ENCODE measurements around the gene FSIP1. TPM values are rescaled to one million over a fixed set of nuclear protein-coding genes. Genes with fewer than 3 reads are reported as not detected.

The FSIP1 gene
- total RNA-seq, 2 donors from 2014 or later = 0.33 TPM; not detected in 1

DNA sequence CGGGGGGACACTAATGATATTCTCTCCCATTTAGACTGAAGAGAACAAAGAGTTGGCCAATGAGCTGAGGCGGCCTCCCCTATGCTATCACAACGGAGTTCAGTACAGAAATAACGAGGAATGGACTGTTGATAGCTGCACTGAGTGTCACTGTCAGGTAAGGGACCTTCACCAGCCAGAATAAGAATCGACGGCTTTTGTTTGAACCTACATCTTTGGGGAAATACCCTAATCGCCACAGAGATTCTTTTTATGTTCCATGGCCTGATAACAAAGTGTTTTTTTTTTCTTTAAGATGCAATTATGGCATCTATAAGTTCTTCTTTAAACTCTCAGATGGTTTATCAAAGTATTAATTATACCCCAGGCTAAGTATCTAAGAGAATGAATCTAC lies 198.4 kb downstream of the FSIP1 start:
- TF ChIP-seq, protein P1, sequence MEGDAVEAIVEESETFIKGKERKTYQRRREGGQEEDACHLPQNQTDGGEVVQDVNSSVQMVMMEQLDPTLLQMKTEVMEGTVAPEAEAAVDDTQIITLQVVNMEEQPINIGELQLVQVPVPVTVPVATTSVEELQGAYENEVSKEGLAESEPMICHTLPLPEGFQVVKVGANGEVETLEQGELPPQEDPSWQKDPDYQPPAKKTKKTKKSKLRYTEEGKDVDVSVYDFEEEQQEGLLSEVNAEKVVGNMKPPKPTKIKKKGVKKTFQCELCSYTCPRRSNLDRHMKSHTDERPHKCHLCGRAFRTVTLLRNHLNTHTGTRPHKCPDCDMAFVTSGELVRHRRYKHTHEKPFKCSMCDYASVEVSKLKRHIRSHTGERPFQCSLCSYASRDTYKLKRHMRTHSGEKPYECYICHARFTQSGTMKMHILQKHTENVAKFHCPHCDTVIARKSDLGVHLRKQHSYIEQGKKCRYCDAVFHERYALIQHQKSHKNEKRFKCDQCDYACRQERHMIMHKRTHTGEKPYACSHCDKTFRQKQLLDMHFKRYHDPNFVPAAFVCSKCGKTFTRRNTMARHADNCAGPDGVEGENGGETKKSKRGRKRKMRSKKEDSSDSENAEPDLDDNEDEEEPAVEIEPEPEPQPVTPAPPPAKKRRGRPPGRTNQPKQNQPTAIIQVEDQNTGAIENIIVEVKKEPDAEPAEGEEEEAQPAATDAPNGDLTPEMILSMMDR (IDR thresholded peaks at IDR 0.05) = no peak
- no peak for TF ChIP-seq POLR2A (IDR thresholded peaks at IDR 0.05)
- Histone ChIP-seq H3K4me3 (no peak overlapping the region), H3K4me1 (peaks cover 39% of the 10 kb centered on the region), H3K9me3 (no peaks in the 10 kb centered on the region), H3K27ac (no peak overlapping the region), H3K27me3 (no peaks in the 10 kb centered on the region), H3K36me3 (replicated peaks in 1 of 2; ENCODE audit: insufficient read depth in 1 of 2, low read depth in 2 of 2) (peaks cover 0 to 20% of the 10 kb centered on the region in 2 donors)
- DNase-seq (no peak), ATAC-seq (no peak)
- intact Hi-C loops (cut with DNase I) = loop anchor here (5.0 to 10.0 kb wide), 2 partner anchors 767 to 869 kb away; no protein-coding TSS in a partner anchor
- 85 to 87% methylated on average over 7 of the region's 7 CpGs for WGBS, 2 donors

DNA sequence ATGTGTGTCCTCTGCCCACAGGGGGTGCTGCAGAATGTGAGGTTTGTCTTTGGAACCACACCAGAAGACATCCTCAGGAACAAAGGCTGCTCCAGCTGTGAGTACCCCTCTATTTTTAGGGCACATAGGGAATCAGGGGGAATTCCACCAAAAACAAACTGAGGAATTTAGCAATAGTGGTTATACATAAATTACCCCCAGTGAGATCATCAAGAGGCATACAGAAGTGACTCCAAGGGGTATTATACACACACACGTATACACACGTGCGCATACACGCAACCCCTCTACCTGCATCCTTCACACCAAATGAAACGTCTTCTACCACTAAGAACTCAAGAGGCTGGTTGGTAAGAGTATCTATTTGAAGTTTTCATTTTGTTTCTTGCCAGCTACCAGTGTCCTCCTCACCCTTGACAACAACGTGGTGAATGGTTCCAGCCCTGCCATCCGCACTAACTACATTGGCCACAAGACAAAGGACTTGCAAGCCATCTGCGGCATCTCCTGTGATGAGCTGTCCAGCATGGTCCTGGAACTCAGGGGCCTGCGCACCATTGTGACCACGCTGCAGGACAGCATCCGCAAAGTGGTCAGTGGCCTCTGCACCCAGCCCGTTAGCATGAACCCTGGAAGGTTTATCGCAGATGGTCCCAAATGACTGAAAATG lies 198.9 kb downstream of the FSIP1 start:
- Histone ChIP-seq H3K9me3 (no peaks in the 10 kb centered on the region), H3K27me3 (no peaks in the 10 kb centered on the region), H3K27ac (no peak overlapping the region), H3K4me3 (no peak overlapping the region), H3K36me3 (replicated peaks in 1 of 2; ENCODE audit: insufficient read depth in 1 of 2, low read depth in 2 of 2) (peaks cover 0 to 14% of the 10 kb centered on the region in 2 donors), H3K4me1 (peaks cover 42% of the 10 kb centered on the region)
- peak in 1 of 3 donors; percentile 17 for TF ChIP-seq POLR2A (IDR thresholded peaks at IDR 0.05)
- TF ChIP-seq, protein P1 (IDR thresholded peaks at IDR 0.05) = no peak
- WGBS, 2 donors = 92 to 93% methylated on average over 13 of the region's 13 CpGs
- intact Hi-C loops (cut with DNase I) = loop anchor here (5.0 to 10.0 kb wide), 2 partner anchors 766 to 869 kb away; no protein-coding TSS in a partner anchor
- ATAC-seq (no peak), DNase-seq (no peak)

DNA sequence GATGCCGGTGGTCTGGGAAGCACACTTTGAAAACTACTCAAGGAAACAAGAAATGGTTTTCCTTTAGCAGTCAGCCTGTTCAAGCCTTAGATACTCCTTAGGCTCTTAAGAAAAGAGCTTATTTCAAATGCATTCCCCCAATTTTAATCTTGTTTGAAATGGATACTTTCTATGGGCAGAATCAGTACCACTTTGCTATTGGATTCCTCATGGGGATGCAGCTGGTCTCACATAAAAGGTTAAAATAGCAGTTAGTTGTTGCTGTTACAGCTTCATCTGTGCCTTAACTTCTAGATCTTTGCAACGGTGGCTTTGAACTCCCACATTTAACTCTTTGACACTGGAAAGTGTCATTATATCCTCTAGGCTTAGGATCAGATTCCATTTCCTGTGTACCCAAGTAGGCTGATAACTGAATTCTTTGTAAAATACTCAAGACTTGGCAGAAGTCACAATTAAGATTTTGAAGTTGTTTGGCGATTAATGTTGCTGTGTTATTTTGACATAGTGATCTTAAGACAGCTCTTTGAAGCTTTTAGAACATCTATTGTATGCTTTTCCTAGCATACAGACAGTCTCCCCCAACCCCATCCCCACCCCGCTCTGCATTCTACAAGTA lies 199.6 kb downstream of the FSIP1 start:
- H3K4me1 ChIP-seq = peaks cover 42% of the 10 kb centered on the region
- H3K9me3 ChIP-seq = no peaks in the 10 kb centered on the region
- no peak overlapping the region for H3K27ac ChIP-seq
- no peak overlapping the region for H3K4me3 ChIP-seq
- intact Hi-C loops (cut with DNase I) = loop anchor here (5.0 to 10.0 kb wide), 2 partner anchors 766 to 868 kb away; no protein-coding TSS in a partner anchor
- ATAC-seq (no peak), DNase-seq (no peak)
- no peaks in the 10 kb centered on the region for H3K27me3 ChIP-seq
- TF ChIP-seq, protein P1 (IDR thresholded peaks at IDR 0.05) = no peak
- TF ChIP-seq POLR2A (IDR thresholded peaks at IDR 0.05) = no peak
- H3K36me3 ChIP-seq (replicated peaks in 1 of 2; ENCODE audit: insufficient read depth in 1 of 2, low read depth in 2 of 2) = peaks cover 0 to 12% of the 10 kb centered on the region in 2 donors
- WGBS, 2 donors = 70 to 76% methylated on average over 4 of the region's 4 CpGs

DNA sequence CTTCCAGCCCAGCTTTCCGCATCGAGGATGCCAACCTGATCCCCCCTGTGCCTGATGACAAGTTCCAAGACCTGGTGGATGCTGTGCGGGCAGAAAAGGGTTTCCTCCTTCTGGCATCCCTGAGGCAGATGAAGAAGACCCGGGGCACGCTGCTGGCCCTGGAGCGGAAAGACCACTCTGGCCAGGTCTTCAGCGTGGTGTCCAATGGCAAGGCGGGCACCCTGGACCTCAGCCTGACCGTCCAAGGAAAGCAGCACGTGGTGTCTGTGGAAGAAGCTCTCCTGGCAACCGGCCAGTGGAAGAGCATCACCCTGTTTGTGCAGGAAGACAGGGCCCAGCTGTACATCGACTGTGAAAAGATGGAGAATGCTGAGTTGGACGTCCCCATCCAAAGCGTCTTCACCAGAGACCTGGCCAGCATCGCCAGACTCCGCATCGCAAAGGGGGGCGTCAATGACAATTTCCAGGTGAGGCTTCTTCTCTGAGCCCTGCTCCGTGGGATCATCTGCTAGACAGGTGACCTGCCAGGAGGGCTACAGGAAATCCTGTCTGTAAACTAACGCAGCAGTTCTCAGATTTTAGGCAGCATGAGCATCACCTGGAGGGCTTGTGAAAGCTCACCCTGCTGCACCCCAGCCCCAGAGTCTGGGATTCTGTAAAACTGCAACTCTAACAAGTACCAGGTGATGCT lies 200.2 kb downstream of the FSIP1 start:
- peak overlapping the region in 3 of 4 donors; percentile 43 to 80 (median 80) for H3K27ac ChIP-seq
- DNase-seq (peak in 2 of 4 donors; percentile 21 to 53), ATAC-seq (no peak)
- no peak for TF ChIP-seq POLR2A (IDR thresholded peaks at IDR 0.05)
- TF ChIP-seq, protein P1 (IDR thresholded peaks at IDR 0.05) = no peak
- intact Hi-C loops (cut with DNase I) = loop anchor here (5.0 to 10.0 kb wide), 2 partner anchors 765 to 868 kb away; no protein-coding TSS in a partner anchor
- peaks cover 42% of the 10 kb centered on the region for H3K4me1 ChIP-seq
- H3K36me3 ChIP-seq (replicated peaks in 1 of 2; ENCODE audit: insufficient read depth in 1 of 2, low read depth in 2 of 2) = peaks cover 0 to 12% of the 10 kb centered on the region in 2 donors
- no peaks in the 10 kb centered on the region for H3K27me3 ChIP-seq
- WGBS, 2 donors = 77% methylated on average over 9 to 19 of the region's 20 CpGs
- no peaks in the 10 kb centered on the region for H3K9me3 ChIP-seq
- H3K4me3 ChIP-seq = no peak overlapping the region

All from body of pancreas (tissue), 4 donors.